ENCODE data around the gene GPLD1. TPM values are rescaled to one million over a fixed set of nuclear protein-coding genes. Genes with fewer than 3 reads are reported as not detected.

GPLD1 gene
- 1 to 10 TPM in 3 of 6 donors, under 1 TPM in 3; 0.37 to 1.2 (median 1.0) TPM for total RNA-seq
- under 1 TPM; 0.27 to 0.73 TPM for polyA plus RNA-seq

- 87 to 88% methylated on average over 6 of the region's 6 CpGs for WGBS, 2 donors
- no peak for FAIRE-seq
- H3K27me3 ChIP-seq: no peaks in the 10 kb centered on the region
- peaks cover 0 to 4% (median 0%) of the 10 kb centered on the region in 3 donors for H3K4me1 ChIP-seq
- H3K36me3 ChIP-seq: no peaks in the 10 kb centered on the region
- no peak for TF ChIP-seq CTCF (IDR thresholded peaks at IDR 0.05)
- H3K4me3 ChIP-seq: no peak within 1 kb of the TSS
- intact Hi-C loops (cut with DNase I): no loop called here
- ATAC-seq: no peak
- no peaks in the 10 kb centered on the region for H3K9me3 ChIP-seq
- no peak within 1 kb of the TSS for H3K27ac ChIP-seq
- DNase-seq: no peak
These were observed at the start of gene GPLD1 for GRCh38 chr6:24489470-24489869. GPLD1 (minus strand) TSS chr6:24489578; CDS start chr6:24489511, 67 bp downstream.

GRCh38 chr6:24537771-24538385, 48.5 kb upstream of the GPLD1 start:
- H3K27me3 ChIP-seq: no peaks in the 10 kb centered on the region
- ATAC-seq (no peak), DNase-seq (no peak), FAIRE-seq (peak; percentile 60)
- H3K27ac ChIP-seq: no peak overlapping the region
- 93 to 96% methylated on average over 8 of the region's 8 CpGs for WGBS, 2 donors
- no peaks in the 10 kb centered on the region for H3K4me1 ChIP-seq
- H3K4me3 ChIP-seq: no peak overlapping the region
- peaks cover 0 to 13% (median 4%) of the 10 kb centered on the region in 3 donors for H3K36me3 ChIP-seq
- intact Hi-C loops (cut with DNase I): no loop called here
- no peak for TF ChIP-seq CTCF (IDR thresholded peaks at IDR 0.05)
- H3K9me3 ChIP-seq: no peaks in the 10 kb centered on the region

GRCh38 chr6:24537082-24537699, 47.8 kb upstream of the GPLD1 start:
- no peaks in the 10 kb centered on the region for H3K4me1 ChIP-seq
- H3K4me3 ChIP-seq: no peak overlapping the region
- no peaks in the 10 kb centered on the region for H3K9me3 ChIP-seq
- ATAC-seq: no peak
- WGBS, 2 donors: 83 to 91% methylated on average over 8 of the region's 8 CpGs
- H3K27me3 ChIP-seq: no peaks in the 10 kb centered on the region
- intact Hi-C loops (cut with DNase I): no loop called here
- DNase-seq: no peak
- TF ChIP-seq CTCF (IDR thresholded peaks at IDR 0.05): no peak
- FAIRE-seq: no peak
- peaks cover 0 to 19% (median 4%) of the 10 kb centered on the region in 3 donors for H3K36me3 ChIP-seq
- H3K27ac ChIP-seq: no peak overlapping the region

GRCh38 chr6:24536466-24536865, 47.1 kb upstream of the GPLD1 start:
- Histone ChIP-seq H3K9me3 (no peaks in the 10 kb centered on the region), H3K27me3 (no peaks in the 10 kb centered on the region), H3K27ac (no peak overlapping the region), H3K36me3 (peaks cover 0 to 22% (median 4%) of the 10 kb centered on the region in 3 donors), H3K4me1 (no peaks in the 10 kb centered on the region), H3K4me3 (no peak overlapping the region)
- no peak for ATAC-seq
- FAIRE-seq: no peak
- TF ChIP-seq CTCF (IDR thresholded peaks at IDR 0.05): no peak
- WGBS, 2 donors: 45 to 58% methylated on average over 4 of the region's 4 CpGs
- intact Hi-C loops (cut with DNase I): no loop called here
- no peak for DNase-seq

- Histone ChIP-seq H3K36me3 (peaks cover 0 to 22% (median 4%) of the 10 kb centered on the region in 3 donors), H3K27ac (no peak overlapping the region), H3K27me3 (no peaks in the 10 kb centered on the region), H3K4me1 (no peaks in the 10 kb centered on the region), H3K4me3 (no peak overlapping the region), H3K9me3 (no peaks in the 10 kb centered on the region)
- FAIRE-seq: no peak
- intact Hi-C loops (cut with DNase I): no loop called here
- DNase-seq: no peak
- no peak for TF ChIP-seq CTCF (IDR thresholded peaks at IDR 0.05)
- 77 to 96% methylated on average over 3 of the region's 3 CpGs for WGBS, 2 donors
- ATAC-seq: no peak
These were observed 45.8 kb upstream of the GPLD1 start for GRCh38 chr6:24535210-24535609.
